Measurements from ENCODE around the gene FERMT2. TPM values are rescaled to one million over a fixed set of nuclear protein-coding genes. Genes with fewer than 3 reads are reported as not detected.
"Not testable (repeated sequence)": the region's sequence is repeated elsewhere in the genome, so short reads cannot be mapped to it uniquely, and the experiment has no call there.

Gene FERMT2
- total RNA-seq, 2 donors from 2014 or later = 89.1 to 101 TPM

DNA sequence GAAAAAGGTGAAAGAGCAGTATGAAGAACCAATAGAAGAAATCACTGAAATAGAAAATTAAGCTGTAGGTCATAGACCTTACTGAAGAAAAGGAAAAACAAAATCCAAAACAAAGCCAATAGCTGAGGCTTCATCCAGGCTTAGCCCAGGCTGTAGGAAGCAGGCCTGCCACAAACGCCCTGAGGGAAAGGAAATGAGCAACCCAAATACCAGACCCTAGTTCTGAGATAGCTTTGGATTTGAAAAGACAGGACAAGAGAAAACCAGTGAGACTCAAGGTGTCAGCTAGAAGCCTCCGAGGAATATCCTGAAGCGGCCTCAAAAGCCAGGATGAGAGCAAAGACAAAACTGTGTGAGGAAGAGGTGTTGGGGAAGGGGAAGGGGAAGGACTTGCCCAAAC, 79.2 kb downstream of the FERMT2 start:
- TF ChIP-seq, protein P1, sequence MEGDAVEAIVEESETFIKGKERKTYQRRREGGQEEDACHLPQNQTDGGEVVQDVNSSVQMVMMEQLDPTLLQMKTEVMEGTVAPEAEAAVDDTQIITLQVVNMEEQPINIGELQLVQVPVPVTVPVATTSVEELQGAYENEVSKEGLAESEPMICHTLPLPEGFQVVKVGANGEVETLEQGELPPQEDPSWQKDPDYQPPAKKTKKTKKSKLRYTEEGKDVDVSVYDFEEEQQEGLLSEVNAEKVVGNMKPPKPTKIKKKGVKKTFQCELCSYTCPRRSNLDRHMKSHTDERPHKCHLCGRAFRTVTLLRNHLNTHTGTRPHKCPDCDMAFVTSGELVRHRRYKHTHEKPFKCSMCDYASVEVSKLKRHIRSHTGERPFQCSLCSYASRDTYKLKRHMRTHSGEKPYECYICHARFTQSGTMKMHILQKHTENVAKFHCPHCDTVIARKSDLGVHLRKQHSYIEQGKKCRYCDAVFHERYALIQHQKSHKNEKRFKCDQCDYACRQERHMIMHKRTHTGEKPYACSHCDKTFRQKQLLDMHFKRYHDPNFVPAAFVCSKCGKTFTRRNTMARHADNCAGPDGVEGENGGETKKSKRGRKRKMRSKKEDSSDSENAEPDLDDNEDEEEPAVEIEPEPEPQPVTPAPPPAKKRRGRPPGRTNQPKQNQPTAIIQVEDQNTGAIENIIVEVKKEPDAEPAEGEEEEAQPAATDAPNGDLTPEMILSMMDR (IDR thresholded peaks at IDR 0.05) = no peak

DNA sequence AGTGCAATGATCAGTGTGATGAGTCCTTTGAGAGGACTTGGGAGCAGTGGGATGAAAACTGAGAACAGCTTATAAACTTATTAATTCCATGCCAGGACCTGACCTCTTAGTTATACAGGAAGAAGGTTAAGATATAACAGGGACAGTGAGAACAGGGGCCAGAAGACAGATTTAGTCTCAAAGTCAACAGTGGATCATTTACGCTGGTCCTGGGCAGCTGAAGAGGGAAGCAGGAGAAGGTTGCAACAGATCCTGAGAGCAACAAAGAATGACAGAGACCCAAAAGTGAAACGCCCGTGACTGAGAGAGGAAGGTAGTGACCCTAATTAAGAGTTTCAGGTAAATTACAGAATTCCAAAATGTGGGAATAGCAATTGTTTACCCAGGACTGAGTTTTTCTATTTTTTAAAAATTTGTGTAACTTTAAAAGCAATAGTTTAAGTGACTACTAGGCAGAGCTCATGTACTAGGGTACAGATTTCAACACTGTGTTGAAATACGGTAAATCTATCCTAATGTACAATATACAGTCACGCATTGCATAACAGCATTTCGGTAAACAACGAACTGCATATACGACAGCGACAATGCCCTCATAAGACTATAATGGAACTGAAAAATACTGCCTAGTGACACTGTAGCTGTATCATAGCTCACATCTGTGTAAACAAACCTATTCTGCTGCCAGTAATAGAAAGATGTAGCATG, 81.8 kb downstream of the FERMT2 start:
- Histone ChIP-seq H3K27me3 (no peaks in the 10 kb centered on the region), H3K9me3 (no peaks in the 10 kb centered on the region), H3K27ac (no peak overlapping the region), H3K4me3 (no peak overlapping the region), H3K4me1 (no peaks in the 10 kb centered on the region), H3K36me3 (peaks cover 95% of the 10 kb centered on the region)
- TF ChIP-seq, protein P1 (IDR thresholded peaks at IDR 0.05) = no peak
- DNase-seq (ENCODE audit: low spot score) = no peak

More for the DNA sequence above, 79.2 kb downstream of the FERMT2 start:
- Histone ChIP-seq H3K27ac (no peak overlapping the region), H3K27me3 (no peaks in the 10 kb centered on the region), H3K36me3 (peaks cover 97% of the 10 kb centered on the region), H3K9me3 (no peaks in the 10 kb centered on the region), H3K4me1 (peaks cover 0 to 1% of the 10 kb centered on the region in 2 donors), H3K4me3 (no peak overlapping the region)
- no peak for DNase-seq (ENCODE audit: low spot score)

DNA sequence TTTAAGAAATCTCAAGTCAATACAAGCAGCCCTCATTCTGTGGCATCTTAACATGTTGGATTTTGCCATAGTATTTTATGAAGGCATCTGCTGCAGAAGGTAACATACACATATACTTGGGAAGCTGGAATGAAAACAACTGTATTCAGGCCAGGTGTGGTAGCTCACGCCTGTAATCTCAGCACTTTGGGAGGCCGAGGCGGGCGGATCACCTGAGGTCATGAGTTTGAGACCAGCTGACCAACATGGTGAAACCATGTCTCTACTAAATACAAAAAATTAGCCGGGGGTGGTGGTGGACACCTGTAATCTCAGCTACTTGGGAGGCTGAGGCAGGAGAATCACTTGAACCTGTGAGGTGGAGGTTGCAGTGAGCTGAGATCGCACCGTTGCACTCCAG, 86.0 kb downstream of the FERMT2 start:
- peaks cover 92% of the 10 kb centered on the region for H3K36me3 ChIP-seq
- not testable (repeated sequence) for H3K4me3 ChIP-seq; DNase-seq (ENCODE audit: low spot score); H3K27me3 ChIP-seq; H3K9me3 ChIP-seq; H3K4me1 ChIP-seq; H3K27ac ChIP-seq

DNA sequence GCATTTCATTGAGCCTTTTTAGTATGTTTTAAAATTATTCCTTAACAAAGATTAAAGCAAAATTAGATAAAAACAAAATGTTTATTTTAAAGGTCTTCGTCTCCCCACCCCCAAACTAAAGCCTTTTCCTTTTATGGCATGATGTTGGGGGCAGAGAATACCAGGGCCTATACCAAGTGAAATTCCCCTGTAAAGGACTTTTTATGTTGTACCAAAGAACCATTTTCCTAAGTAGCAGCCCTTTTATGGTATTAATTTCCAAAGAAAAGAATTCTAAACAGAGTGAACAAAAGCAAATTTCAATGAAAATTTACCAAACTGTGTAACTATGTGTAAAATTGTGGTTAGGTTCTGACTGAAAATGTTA, 87.5 kb downstream of the FERMT2 start:
- Histone ChIP-seq H3K9me3 (no peaks in the 10 kb centered on the region), H3K27me3 (no peaks in the 10 kb centered on the region), H3K36me3 (peaks cover 92% of the 10 kb centered on the region), H3K4me3 (no peak overlapping the region), H3K4me1 (peaks cover 0 to 4% of the 10 kb centered on the region in 2 donors), H3K27ac (peak overlapping the region; percentile 2 to 32)
- DNase-seq (ENCODE audit: low spot score) = no peak
- TF ChIP-seq, protein P1 (IDR thresholded peaks at IDR 0.05) = no peak

DNA sequence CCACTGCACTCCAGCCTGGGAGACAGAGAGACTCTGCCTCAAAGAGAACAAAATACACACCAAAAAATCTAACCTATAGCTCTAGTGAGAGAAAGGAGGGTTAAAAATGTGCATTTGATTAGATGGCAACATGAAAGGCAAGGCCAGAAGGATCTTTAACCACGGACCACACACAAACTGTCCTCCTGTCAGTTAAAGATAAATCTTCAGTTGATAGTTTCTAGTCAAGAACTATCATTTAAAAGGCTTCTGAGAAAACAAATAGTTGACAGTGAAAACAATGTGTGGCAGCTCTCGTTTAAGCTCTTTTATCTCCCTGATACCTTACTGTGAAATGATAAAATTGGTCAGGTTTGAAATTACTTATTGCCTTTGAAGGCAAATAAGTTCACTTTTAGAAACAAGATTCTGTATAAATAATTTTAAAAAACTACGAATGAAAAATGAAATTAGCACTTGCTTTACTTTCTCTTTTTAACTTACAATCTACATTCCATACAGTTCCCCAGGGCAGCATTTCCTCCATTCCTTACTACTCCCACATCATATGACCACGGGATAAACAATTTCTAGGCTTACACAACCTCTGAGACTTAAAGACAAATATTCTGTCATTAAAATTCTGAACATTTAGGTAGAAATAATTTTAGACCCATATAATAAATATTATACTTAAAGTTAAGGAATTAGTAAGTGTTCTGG, 88.1 kb downstream of the FERMT2 start:
- Histone ChIP-seq H3K4me3 (no peak overlapping the region), H3K27me3 (no peaks in the 10 kb centered on the region), H3K36me3 (peaks cover 92% of the 10 kb centered on the region), H3K4me1 (peaks cover 0 to 4% of the 10 kb centered on the region in 2 donors), H3K27ac (peak overlapping the region; percentile 2 to 32), H3K9me3 (no peaks in the 10 kb centered on the region)
- DNase-seq (ENCODE audit: low spot score) = no peak
- TF ChIP-seq, protein P1 (IDR thresholded peaks at IDR 0.05) = no peak

DNA sequence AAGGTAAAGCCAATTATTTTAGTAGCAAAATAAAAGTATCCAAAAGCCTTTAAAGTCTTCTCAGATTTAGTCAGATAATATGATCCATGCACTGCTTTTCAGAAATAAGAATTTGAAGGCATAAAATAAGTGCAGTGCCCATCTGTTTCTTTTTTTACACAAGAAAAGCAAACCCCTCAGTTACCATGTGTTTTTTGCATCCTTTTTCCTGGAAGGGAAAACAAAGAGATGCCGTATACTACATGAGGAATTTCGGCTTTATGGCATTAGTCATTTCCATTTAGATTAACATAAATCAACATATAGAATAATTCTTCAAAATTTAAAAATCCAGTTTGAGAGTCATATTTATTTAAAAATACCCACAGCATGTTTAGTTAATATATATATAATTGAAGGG, 89.4 kb downstream of the FERMT2 start:
- H3K4me1 ChIP-seq = peaks cover 0 to 4% of the 10 kb centered on the region in 2 donors
- no peak for DNase-seq (ENCODE audit: low spot score)
- no peaks in the 10 kb centered on the region for H3K27me3 ChIP-seq
- no peaks in the 10 kb centered on the region for H3K9me3 ChIP-seq
- TF ChIP-seq, protein P1 (IDR thresholded peaks at IDR 0.05) = no peak
- H3K27ac ChIP-seq = no peak overlapping the region
- H3K36me3 ChIP-seq = peaks cover 90% of the 10 kb centered on the region
- no peak overlapping the region for H3K4me3 ChIP-seq
